HepG2 (cell line): Measurements from ENCODE around the gene RING1. TPM values are rescaled to one million over a fixed set of nuclear protein-coding genes. Genes with fewer than 3 reads are reported as not detected.
A peak's percentile ranks its signal among the peaks of the same experiment; 100 is the strongest.

Experiments
- EP300 ChIP-seq, 3 experiments: sonication (generic) in 1 of 3; formaldehyde crosslinking in 1 of 3; IDR thresholded peaks; 2 replicates each; pipeline versions ENCODE4 v1.5.1 to v1.6.1; 2011 to 2020; ENCODE audit warnings: low read depth in 2 of 3, low read length in 2 of 3, borderline replicate concordance in 1 of 3, improper control_type of control experiment in 1 of 3, mild to moderate bottlenecking in 1 of 3, missing genetic modification reagents in 1 of 3, moderate library complexity in 1 of 3
- FOXA3 ChIP-seq: IDR thresholded peaks from 2 replicates; pipeline ENCODE4 v1.6.1; 2016; ENCODE audit warnings: missing genetic modification reagents, missing compliant biosample characterization
- GABPB1 ChIP-seq: IDR thresholded peaks from 2 replicates; pipeline ENCODE4 v1.6.1; 2016; ENCODE audit warnings: mild to moderate bottlenecking, missing genetic modification reagents, moderate library complexity, missing compliant biosample characterization
- HMG20A ChIP-seq: IDR thresholded peaks from 2 replicates; pipeline ENCODE4 v1.6.1; 2016; ENCODE audit warnings: borderline replicate concordance
- KDM6A ChIP-seq: IDR thresholded peaks from 2 replicates; pipeline ENCODE4 v1.6.1; 2016; ENCODE audit warnings: low read depth
- NCOA2 ChIP-seq: sonication (generic); formaldehyde crosslinking; IDR thresholded peaks from 2 replicates; pipeline ENCODE4 v1.8.0; 2022; ENCODE audit warnings: inconsistent platforms
- NR2F2 ChIP-seq: IDR thresholded peaks from 2 replicates; pipeline ENCODE4 v1.6.1; 2012; ENCODE audit warnings: low read depth, inconsistent platforms, borderline replicate concordance
- NR2F6 ChIP-seq, 2 experiments: IDR thresholded peaks; 2 replicates each; pipeline ENCODE4 v1.6.1; 2016; ENCODE audit warnings: antibody characterized with exemption in 1 of 2, mild to moderate bottlenecking in 1 of 2
- PAF1 ChIP-seq: IDR thresholded peaks from 2 replicates; pipeline ENCODE4 v1.6.1; 2016; ENCODE audit warnings: missing genetic modification reagents, missing compliant biosample characterization
- PHF8 ChIP-seq: sonication (generic); formaldehyde crosslinking; IDR thresholded peaks from 2 replicates; pipeline ENCODE4 v1.5.0; 2020; ENCODE audit warnings: missing genetic modification reagents
- SOX6 ChIP-seq, 2 experiments: fragments of 450-650 bp in 1 of 2; sonication (generic) in 1 of 2; formaldehyde crosslinking in 1 of 2; IDR thresholded peaks; 2 replicates each; pipeline versions ENCODE4 v1.4.0 to v1.6.1; 2017 to 2020; ENCODE audit warnings: antibody characterized with exemption in 1 of 2, mild to moderate bottlenecking in 1 of 2, missing genetic modification reagents in 1 of 2
- TEAD2 ChIP-seq: sonication (generic); formaldehyde crosslinking; IDR thresholded peaks from 2 replicates; pipeline ENCODE4 v1.9.0; 2021; ENCODE audit warnings: missing genetic modification reagents
- ZNF205 ChIP-seq: IDR thresholded peaks from 2 replicates; pipeline ENCODE4 v1.6.1; 2018; ENCODE audit warnings: missing biosample characterization, missing genetic modification reagents
- ZNF468 ChIP-seq: sonication (generic); formaldehyde crosslinking; IDR thresholded peaks from 2 replicates; pipeline ENCODE4 v1.8.0; 2022; ENCODE audit warnings: mild to moderate bottlenecking, moderate library complexity, missing genetic modification reagents
- ZSCAN25 ChIP-seq: sonication (generic); formaldehyde crosslinking; IDR thresholded peaks from 2 replicates; pipeline ENCODE4 v1.8.0; 2022; ENCODE audit warnings: mild to moderate bottlenecking, missing genetic modification reagents
- polyA plus RNA-seq, 8 experiments: library from polyadenylated mRNA; depleted of rRNA in 3 of 8; stranded (reverse) in 7 of 8; unstranded in 1 of 8; fragments of >200 nt; fragmentation: Illumina TruSeq in 4 of 8; extraction: Trizol in 4 of 8; gene quantifications; 2 replicates each; pipeline versions ENCODE4 v1.2.1 to v1.2.3, GENCODE V29; 2011 to 2016; ENCODE audit warnings: low read depth in 4 of 8, missing spikeins in 1 of 8, mixed read lengths in 1 of 8; ENCODE audit not compliant: insufficient read depth in 1 of 8
- total RNA-seq, 5 experiments: library from RNA; depleted of rRNA; stranded (reverse); fragments of >200 nt; fragmentation: Illumina TruSeq; extraction: Trizol; gene quantifications; 2 replicates each; pipeline ENCODE4 v1.2.3, GENCODE V29; 2016; ENCODE audit warnings: low read depth in 1 of 5
- TF ChIP-seq, protein P1 (sequence below): sonication (generic); formaldehyde crosslinking; IDR thresholded peaks from 2 replicates; pipeline ENCODE4 v1.4.0; 2020; ENCODE audit warnings: mild to moderate bottlenecking, missing genetic modification reagents, borderline replicate concordance
- TF ChIP-seq, protein P2 (sequence below): sonication (generic); formaldehyde crosslinking; IDR thresholded peaks from 2 replicates; pipeline ENCODE4 v1.5.1; 2020; ENCODE audit warnings: mild to moderate bottlenecking, missing genetic modification reagents, moderate library complexity
- TF ChIP-seq, protein P3 (sequence below): IDR thresholded peaks from 2 replicates; pipeline ENCODE4 v1.6.1; 2012; ENCODE audit warnings: inconsistent platforms
- TF ChIP-seq, protein P4 (sequence below): sonication (generic); formaldehyde crosslinking; IDR thresholded peaks from 2 replicates; pipeline ENCODE4 v1.4.0; 2020; ENCODE audit warnings: missing genetic modification reagents, borderline replicate concordance

RING1 gene
- total and polyA plus RNA-seq, 2 of the 13 experiments (the other 11 are each of a cell fraction or from before 2014, with no cell fraction given) = 23.9 to 33.6 TPM

DNA sequence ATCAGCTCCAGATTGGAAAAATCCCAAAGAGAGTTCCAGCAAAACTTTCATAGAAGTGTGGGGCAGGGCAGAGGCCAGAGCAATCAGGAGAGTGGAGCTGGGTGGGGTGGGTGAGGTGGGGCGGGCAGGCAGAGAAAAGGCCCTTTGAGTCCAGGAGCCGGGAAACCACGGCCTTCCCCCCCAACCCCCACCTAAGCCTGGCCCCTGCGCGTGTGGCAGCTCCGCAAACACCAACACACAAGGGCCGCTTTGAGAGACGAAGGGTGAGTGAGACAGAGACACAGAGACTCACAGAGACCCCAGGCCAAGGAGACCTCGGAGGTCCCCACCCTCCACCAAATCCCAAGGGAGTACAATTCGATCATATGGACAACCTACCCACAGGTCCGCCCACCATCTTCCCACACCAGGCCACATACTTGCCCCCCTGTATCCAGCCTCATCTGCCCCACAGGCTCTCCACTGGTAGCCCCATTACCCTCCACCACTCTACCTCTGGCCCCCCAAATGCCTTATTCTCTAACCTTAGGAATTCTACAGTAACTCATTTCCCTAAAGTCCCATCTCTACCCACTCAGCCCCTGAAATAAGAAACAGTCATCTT is 17.7 kb upstream of the RING1 start (continued):
- TF ChIP-seq, protein P1, sequence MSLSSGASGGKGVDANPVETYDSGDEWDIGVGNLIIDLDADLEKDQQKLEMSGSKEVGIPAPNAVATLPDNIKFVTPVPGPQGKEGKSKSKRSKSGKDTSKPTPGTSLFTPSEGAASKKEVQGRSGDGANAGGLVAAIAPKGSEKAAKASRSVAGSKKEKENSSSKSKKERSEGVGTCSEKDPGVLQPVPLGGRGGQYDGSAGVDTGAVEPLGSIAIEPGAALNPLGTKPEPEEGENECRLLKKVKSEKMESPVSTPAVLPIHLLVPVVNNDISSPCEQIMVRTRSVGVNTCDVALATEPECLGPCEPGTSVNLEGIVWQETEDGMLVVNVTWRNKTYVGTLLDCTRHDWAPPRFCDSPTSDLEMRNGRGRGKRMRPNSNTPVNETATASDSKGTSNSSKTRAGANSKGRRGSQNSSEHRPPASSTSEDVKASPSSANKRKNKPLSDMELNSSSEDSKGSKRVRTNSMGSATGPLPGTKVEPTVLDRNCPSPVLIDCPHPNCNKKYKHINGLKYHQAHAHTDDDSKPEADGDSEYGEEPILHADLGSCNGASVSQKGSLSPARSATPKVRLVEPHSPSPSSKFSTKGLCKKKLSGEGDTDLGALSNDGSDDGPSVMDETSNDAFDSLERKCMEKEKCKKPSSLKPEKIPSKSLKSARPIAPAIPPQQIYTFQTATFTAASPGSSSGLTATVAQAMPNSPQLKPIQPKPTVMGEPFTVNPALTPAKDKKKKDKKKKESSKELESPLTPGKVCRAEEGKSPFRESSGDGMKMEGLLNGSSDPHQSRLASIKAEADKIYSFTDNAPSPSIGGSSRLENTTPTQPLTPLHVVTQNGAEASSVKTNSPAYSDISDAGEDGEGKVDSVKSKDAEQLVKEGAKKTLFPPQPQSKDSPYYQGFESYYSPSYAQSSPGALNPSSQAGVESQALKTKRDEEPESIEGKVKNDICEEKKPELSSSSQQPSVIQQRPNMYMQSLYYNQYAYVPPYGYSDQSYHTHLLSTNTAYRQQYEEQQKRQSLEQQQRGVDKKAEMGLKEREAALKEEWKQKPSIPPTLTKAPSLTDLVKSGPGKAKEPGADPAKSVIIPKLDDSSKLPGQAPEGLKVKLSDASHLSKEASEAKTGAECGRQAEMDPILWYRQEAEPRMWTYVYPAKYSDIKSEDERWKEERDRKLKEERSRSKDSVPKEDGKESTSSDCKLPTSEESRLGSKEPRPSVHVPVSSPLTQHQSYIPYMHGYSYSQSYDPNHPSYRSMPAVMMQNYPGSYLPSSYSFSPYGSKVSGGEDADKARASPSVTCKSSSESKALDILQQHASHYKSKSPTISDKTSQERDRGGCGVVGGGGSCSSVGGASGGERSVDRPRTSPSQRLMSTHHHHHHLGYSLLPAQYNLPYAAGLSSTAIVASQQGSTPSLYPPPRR (CRISPR knock-in tag) = no peak
- TF ChIP-seq NR2F6 (IDR thresholded peaks at IDR 0.05) = peak; percentile 30; the same call in 1 of the 2 replicates
- 0 out of 2 replicates have a peak, but pooled peaks have one; percentile 35 for TF ChIP-seq NR2F6 (CRISPR knock-in tag; IDR thresholded peaks at IDR 0.05)
- TF ChIP-seq NR2F2 = peak; percentile 48; the same call in 1 of the 2 replicates
- TF ChIP-seq PAF1 (CRISPR knock-in tag) = no peak
- TF ChIP-seq, protein P2, sequence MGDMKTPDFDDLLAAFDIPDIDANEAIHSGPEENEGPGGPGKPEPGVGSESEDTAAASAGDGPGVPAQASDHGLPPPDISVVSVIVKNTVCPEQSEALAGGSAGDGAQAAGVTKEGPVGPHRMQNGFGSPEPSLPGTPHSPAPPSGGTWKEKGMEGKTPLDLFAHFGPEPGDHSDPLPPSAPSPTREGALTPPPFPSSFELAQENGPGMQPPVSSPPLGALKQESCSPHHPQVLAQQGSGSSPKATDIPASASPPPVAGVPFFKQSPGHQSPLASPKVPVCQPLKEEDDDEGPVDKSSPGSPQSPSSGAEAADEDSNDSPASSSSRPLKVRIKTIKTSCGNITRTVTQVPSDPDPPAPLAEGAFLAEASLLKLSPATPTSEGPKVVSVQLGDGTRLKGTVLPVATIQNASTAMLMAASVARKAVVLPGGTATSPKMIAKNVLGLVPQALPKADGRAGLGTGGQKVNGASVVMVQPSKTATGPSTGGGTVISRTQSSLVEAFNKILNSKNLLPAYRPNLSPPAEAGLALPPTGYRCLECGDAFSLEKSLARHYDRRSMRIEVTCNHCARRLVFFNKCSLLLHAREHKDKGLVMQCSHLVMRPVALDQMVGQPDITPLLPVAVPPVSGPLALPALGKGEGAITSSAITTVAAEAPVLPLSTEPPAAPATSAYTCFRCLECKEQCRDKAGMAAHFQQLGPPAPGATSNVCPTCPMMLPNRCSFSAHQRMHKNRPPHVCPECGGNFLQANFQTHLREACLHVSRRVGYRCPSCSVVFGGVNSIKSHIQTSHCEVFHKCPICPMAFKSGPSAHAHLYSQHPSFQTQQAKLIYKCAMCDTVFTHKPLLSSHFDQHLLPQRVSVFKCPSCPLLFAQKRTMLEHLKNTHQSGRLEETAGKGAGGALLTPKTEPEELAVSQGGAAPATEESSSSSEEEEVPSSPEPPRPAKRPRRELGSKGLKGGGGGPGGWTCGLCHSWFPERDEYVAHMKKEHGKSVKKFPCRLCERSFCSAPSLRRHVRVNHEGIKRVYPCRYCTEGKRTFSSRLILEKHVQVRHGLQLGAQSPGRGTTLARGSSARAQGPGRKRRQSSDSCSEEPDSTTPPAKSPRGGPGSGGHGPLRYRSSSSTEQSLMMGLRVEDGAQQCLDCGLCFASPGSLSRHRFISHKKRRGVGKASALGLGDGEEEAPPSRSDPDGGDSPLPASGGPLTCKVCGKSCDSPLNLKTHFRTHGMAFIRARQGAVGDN (CRISPR knock-in tag) = peak; percentile 45
- TF ChIP-seq, protein P3, sequence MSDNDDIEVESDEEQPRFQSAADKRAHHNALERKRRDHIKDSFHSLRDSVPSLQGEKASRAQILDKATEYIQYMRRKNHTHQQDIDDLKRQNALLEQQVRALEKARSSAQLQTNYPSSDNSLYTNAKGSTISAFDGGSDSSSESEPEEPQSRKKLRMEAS = peak; percentile 66
- TF ChIP-seq TEAD2 (CRISPR knock-in tag) = no peak
- TF ChIP-seq ZNF205 (CRISPR knock-in tag) = no peak
- TF ChIP-seq KDM6A (CRISPR knock-in tag) = 0 out of 2 replicates have a peak, but pooled peaks have one; percentile 28
- 0 out of 2 replicates have a peak, but pooled peaks have one; percentile 29 for TF ChIP-seq GABPB1
- TF ChIP-seq NCOA2 (CRISPR knock-in tag) = peak; percentile 52; the same call in 1 of the 2 replicates
- TF ChIP-seq, protein P4, sequence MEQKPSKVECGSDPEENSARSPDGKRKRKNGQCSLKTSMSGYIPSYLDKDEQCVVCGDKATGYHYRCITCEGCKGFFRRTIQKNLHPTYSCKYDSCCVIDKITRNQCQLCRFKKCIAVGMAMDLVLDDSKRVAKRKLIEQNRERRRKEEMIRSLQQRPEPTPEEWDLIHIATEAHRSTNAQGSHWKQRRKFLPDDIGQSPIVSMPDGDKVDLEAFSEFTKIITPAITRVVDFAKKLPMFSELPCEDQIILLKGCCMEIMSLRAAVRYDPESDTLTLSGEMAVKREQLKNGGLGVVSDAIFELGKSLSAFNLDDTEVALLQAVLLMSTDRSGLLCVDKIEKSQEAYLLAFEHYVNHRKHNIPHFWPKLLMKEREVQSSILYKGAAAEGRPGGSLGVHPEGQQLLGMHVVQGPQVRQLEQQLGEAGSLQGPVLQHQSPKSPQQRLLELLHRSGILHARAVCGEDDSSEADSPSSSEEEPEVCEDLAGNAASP (CRISPR knock-in tag) = peak; percentile 43; the same call in 1 of the 2 replicates
- peak; percentile 42; the same call in 1 of the 2 replicates for TF ChIP-seq FOXA3
- peak; percentile 28; the same call in 1 of the 2 replicates for TF ChIP-seq HMG20A (CRISPR knock-in tag)
- TF ChIP-seq ZNF468 (CRISPR knock-in tag) = no peak
- TF ChIP-seq SOX6 (IDR thresholded peaks at IDR 0.05) = no peak
- TF ChIP-seq SOX6 (CRISPR knock-in tag; IDR thresholded peaks at IDR 0.05) = peak; percentile 27; the same call in 1 of the 2 replicates
- TF ChIP-seq PHF8 = no peak
- peak; percentile 89 for TF ChIP-seq ZSCAN25
- no peak for TF ChIP-seq EP300 (IDR thresholded peaks at IDR 0.05; ENCODE audit: low read depth in 2 of 2, low read length in 2 of 2)
- no peak for TF ChIP-seq EP300 (CRISPR knock-in tag; IDR thresholded peaks at IDR 0.05; ENCODE audit: borderline replicate concordance)
